HepG2 (cell line): Measurements from ENCODE around the gene IGSF11. TPM values are rescaled to one million over a fixed set of nuclear protein-coding genes. Genes with fewer than 3 reads are reported as not detected.
A peak's percentile ranks its signal among the peaks of the same experiment; 100 is the strongest.

Experiments used
- ATAC-seq: fragments of 200-7000 bp; cut with Tn5 transposase; 3 replicates; pipeline ENCODE4 v1.9.1; 2020; ENCODE audit warnings: mild to moderate bottlenecking, moderate library complexity
- BruUV-seq: library from RNA; stranded (reverse); fragments of 400-500 nt; replicated peaks from 2 replicates; lab custom pipeline; 2021; lab: Mats Ljungman, UMichigan
- CTCF ChIA-PET: fragments of 300-600 bp; formaldehyde crosslinking; extraction: SDS; loops from one replicate; lab custom pipeline; 2021; ENCODE audit warnings: low total read pairs, inconsistent platforms, low intra/inter-chr PET ratio; lab: Yijun Ruan, JAX
- POLR2A ChIA-PET: fragments of 350-600 bp; sonication (Branson Sonifier 250); formaldehyde crosslinking; loops from one replicate; lab custom pipeline; 2020; ENCODE audit warnings: antibody characterized with exemption, inconsistent platforms; lab: Yijun Ruan, JAX
- DNase-seq: peaks from one replicate; pipeline ENCODE4 v3.0.0-alpha.2; 2015; ENCODE audit warnings: low spot score
- FAIRE-seq: peaks from 3 replicates; lab custom pipeline; 2011; peaks lifted over from hg19 to GRCh38; lab: Jason Lieb, UNC
- H2AFZ ChIP-seq: one replicate; pipeline ENCODE4 v1.6.1; 2011; ENCODE audit warnings: low read length, inconsistent platforms
- H3K27ac ChIP-seq: fragments of 300-600 bp; 3 replicates; pipeline ENCODE4 v1.8.0; 2011; ENCODE audit warnings: mixed run types, mild to moderate bottlenecking, mixed read lengths, low read length, inconsistent platforms; ENCODE audit not compliant: insufficient read depth; ENCODE audit errors: extremely low read length
- H3K27me3 ChIP-seq, 2 experiments: fragments of 200-600 bp in 1 of 2; 2 replicates in 1 of 2; 3 replicates in 1 of 2; pipeline versions ENCODE4 v1.6.0 to v1.8.0; 2011; ENCODE audit warnings: low read length in 2 of 2, mild to moderate bottlenecking in 2 of 2, moderate library complexity in 2 of 2, inconsistent platforms in 1 of 2; ENCODE audit not compliant: insufficient read depth in 2 of 2, control insufficient read depth in 1 of 2
- H3K36me3 ChIP-seq, 2 experiments: fragments of 200-600 bp in 1 of 2; replicated peaks in 1 of 2; 2 replicates in 1 of 2; 3 replicates in 1 of 2; pipeline versions ENCODE4 v1.5.1 to v1.8.0; 2011; ENCODE audit warnings: low read length in 2 of 2, inconsistent platforms in 1 of 2; ENCODE audit not compliant: insufficient read depth in 2 of 2, control insufficient read depth in 1 of 2
- H3K4me1 ChIP-seq: 2 replicates; pipeline ENCODE4 v1.5.1; 2012; ENCODE audit warnings: low read length, inconsistent platforms; ENCODE audit not compliant: insufficient read depth
- H3K4me2 ChIP-seq: 2 replicates; pipeline ENCODE4 v1.6.0; 2011; ENCODE audit warnings: low read depth, low read length, inconsistent platforms
- H3K4me3 ChIP-seq, 3 experiments: fragments of 200-600 bp in 1 of 3; sonication (generic), shearing (Covaris generic) in 1 of 3; replicated peaks in 1 of 3; 2 replicates each; pipeline ENCODE4 v1.5.1; 2011 to 2016; ENCODE audit warnings: low read length in 3 of 3, inconsistent platforms in 2 of 3, low read depth in 2 of 3, mild to moderate bottlenecking in 2 of 3, control low read depth in 1 of 3, mixed read lengths in 1 of 3; ENCODE audit not compliant: insufficient read depth in 1 of 3
- H3K79me2 ChIP-seq: one replicate; pipeline ENCODE4 v1.6.1; 2011; ENCODE audit warnings: low read length, inconsistent platforms; ENCODE audit not compliant: insufficient read depth
- H3K9ac ChIP-seq: 2 replicates; pipeline ENCODE4 v1.6.0; 2011; ENCODE audit warnings: mild to moderate bottlenecking, low read depth, low read length, inconsistent platforms; ENCODE audit not compliant: insufficient read depth
- H3K9me3 ChIP-seq: 2 replicates; pipeline ENCODE4 v1.5.1; 2012; ENCODE audit warnings: mild to moderate bottlenecking, low read length
- H4K20me1 ChIP-seq: 2 replicates; pipeline ENCODE4 v1.6.0; 2011; ENCODE audit warnings: inconsistent platforms, mild to moderate bottlenecking, low read length, moderate library complexity; ENCODE audit not compliant: insufficient read depth
- CEBPG ChIP-seq: IDR thresholded peaks from 2 replicates; pipeline ENCODE4 v1.6.1; 2016
- CREB1 ChIP-seq, 2 experiments: fragments of 450-650 bp in 1 of 2; IDR thresholded peaks; 2 replicates each; pipeline ENCODE4 v1.6.1; 2016 to 2017; ENCODE audit warnings: control low read depth in 1 of 2, mild to moderate bottlenecking in 1 of 2, missing compliant biosample characterization in 1 of 2, missing genetic modification characterization in 1 of 2
- MAFK ChIP-seq, 2 experiments: IDR thresholded peaks in 1 of 2; conservative IDR thresholded peaks in 1 of 2; 2 replicates each; pipeline ENCODE4 v1.6.1; 2011; ENCODE audit warnings: improper control_type of control experiment in 2 of 2, low read length in 2 of 2
- NR2F1 ChIP-seq, 2 experiments: fragments of 450-650 bp in 1 of 2; formaldehyde crosslinking in 1 of 2; IDR thresholded peaks; 2 replicates each; pipeline versions ENCODE4 v1.5.0 to v1.6.1; 2016 to 2020; ENCODE audit warnings: mild to moderate bottlenecking in 1 of 2, missing compliant biosample characterization in 1 of 2, missing genetic modification reagents in 1 of 2, moderate library complexity in 1 of 2
- POLR2AphosphoS2 ChIP-seq: IDR thresholded peaks from 2 replicates; pipeline ENCODE4 v1.6.1; 2011; ENCODE audit warnings: low read depth, low read length, improper control_type of control experiment
- TERF1 ChIP-seq: sonication (generic); formaldehyde crosslinking; IDR thresholded peaks from 2 replicates; pipeline ENCODE4 v1.8.0; 2022; ENCODE audit warnings: mild to moderate bottlenecking, missing genetic modification reagents, moderate library complexity
- ZNF496 ChIP-seq: sonication (generic); formaldehyde crosslinking; IDR thresholded peaks from 2 replicates; pipeline ENCODE4 v1.8.1; 2023; ENCODE audit warnings: mild to moderate bottlenecking, moderate library complexity, missing genetic modification reagents; ENCODE audit not compliant: insufficient replicate concordance
- ZNF891 ChIP-seq: sonication (generic); formaldehyde crosslinking; IDR thresholded peaks from 2 replicates; pipeline ENCODE4 v1.5.0; 2020; ENCODE audit warnings: mild to moderate bottlenecking, missing genetic modification reagents
- WGBS: methylation state at CpG from one replicate; pipeline ENCODE4 v1.1.6; 2017; ENCODE audit warnings: low lambda C conversion rate; 5-methylcytosine and 5-hydroxymethylcytosine counted together
- in situ Hi-C: cut with HindIII; loops from 2 replicates; pipeline ENCODE4 v1.10.0; 2017; ENCODE audit warnings: low pct_unique_long_range_greater_than_20kb; ENCODE audit not compliant: extremely low pct_ligation_motif_present
- intact Hi-C: fragments of 100-400 bp; cut with micrococcal nuclease; formaldehyde crosslinking; loops from one replicate; pipeline ENCODE4 v1.10.0; 2022; ENCODE audit not compliant: unreplicated experiment
- polyA plus RNA-seq, 8 experiments: library from polyadenylated mRNA; depleted of rRNA in 3 of 8; stranded (reverse) in 7 of 8; unstranded in 1 of 8; fragments of >200 nt; fragmentation: Illumina TruSeq in 4 of 8; extraction: Trizol in 4 of 8; gene quantifications; 2 replicates each; pipeline versions ENCODE4 v1.2.1 to v1.2.3, GENCODE V29; 2011 to 2016; ENCODE audit warnings: low read depth in 4 of 8, missing spikeins in 1 of 8, mixed read lengths in 1 of 8; ENCODE audit not compliant: insufficient read depth in 1 of 8
- total RNA-seq, 5 experiments: library from RNA; depleted of rRNA; stranded (reverse); fragments of >200 nt; fragmentation: Illumina TruSeq; extraction: Trizol; gene quantifications; 2 replicates each; pipeline ENCODE4 v1.2.3, GENCODE V29; 2016; ENCODE audit warnings: low read depth in 1 of 5

IGSF11 gene
- total and polyA plus RNA-seq, 2 of the 13 experiments (the other 11 are each of a cell fraction or from before 2014, with no cell fraction given), result not detected

- WGBS, result 40% methylated on average over 3 of the region's 3 CpGs
- no peaks in the 10 kb centered on the region for H3K36me3 ChIP-seq
- H3K79me2 ChIP-seq, result no peaks in the 10 kb centered on the region
- intact Hi-C loops, result no loop called here
- no peak for FAIRE-seq
- no peaks in the 10 kb centered on the region for H3K9me3 ChIP-seq
- no TSS peak for BruUV-seq
- H4K20me1 ChIP-seq, result no peaks in the 10 kb centered on the region
- ATAC-seq, result no peak
- no peak overlapping the region for H3K4me3 ChIP-seq
- no peak for DNase-seq
- H3K4me2 ChIP-seq, result no peak overlapping the region
- TF ChIP-seq MAFK (conservative IDR thresholded peaks at IDR 0.05 in 1 of 2, IDR thresholded peaks at IDR 0.05 in 1 of 2; ENCODE audit: low read length in 2 of 2) (0 out of 4 replicates have a peak, but pooled peaks of 1 of the 2 experiments have one; percentile 16), NR2F1 (CRISPR knock-in tag; IDR thresholded peaks at IDR 0.05) (no peak), CEBPG (CRISPR knock-in tag) (no peak), CREB1 (IDR thresholded peaks at IDR 0.05) (0 out of 2 replicates have a peak, but pooled peaks have one; percentile 8), CREB1 (CRISPR knock-in tag; IDR thresholded peaks at IDR 0.05) (no peak), TERF1 (no peak), ZNF496 (CRISPR knock-in tag) (no peak), POLR2AphosphoS2 (no peak), ZNF891 (CRISPR knock-in tag) (no peak)
- ChIA-PET CTCF (no interaction called here), POLR2A (no interaction called here)
- no peaks in the 10 kb centered on the region for H3K27me3 ChIP-seq
- no peak overlapping the region for H3K27ac ChIP-seq
- H2AFZ ChIP-seq, result no peak overlapping the region
- no peak overlapping the region for H3K9ac ChIP-seq
- in situ Hi-C loops, result no loop called here
- no peaks in the 10 kb centered on the region for H3K4me1 ChIP-seq
Observed at GRCh38 chr3:119025171-119025795, 9.4 kb downstream of the IGSF11 start.
